Measurements from ENCODE around the gene PLAAT3. TPM values are rescaled to one million over a fixed set of nuclear protein-coding genes. Genes with fewer than 3 reads are reported as not detected.

The PLAAT3 gene
- polyA plus RNA-seq, 1 donor from 2014 or later, result not detected

DNA sequence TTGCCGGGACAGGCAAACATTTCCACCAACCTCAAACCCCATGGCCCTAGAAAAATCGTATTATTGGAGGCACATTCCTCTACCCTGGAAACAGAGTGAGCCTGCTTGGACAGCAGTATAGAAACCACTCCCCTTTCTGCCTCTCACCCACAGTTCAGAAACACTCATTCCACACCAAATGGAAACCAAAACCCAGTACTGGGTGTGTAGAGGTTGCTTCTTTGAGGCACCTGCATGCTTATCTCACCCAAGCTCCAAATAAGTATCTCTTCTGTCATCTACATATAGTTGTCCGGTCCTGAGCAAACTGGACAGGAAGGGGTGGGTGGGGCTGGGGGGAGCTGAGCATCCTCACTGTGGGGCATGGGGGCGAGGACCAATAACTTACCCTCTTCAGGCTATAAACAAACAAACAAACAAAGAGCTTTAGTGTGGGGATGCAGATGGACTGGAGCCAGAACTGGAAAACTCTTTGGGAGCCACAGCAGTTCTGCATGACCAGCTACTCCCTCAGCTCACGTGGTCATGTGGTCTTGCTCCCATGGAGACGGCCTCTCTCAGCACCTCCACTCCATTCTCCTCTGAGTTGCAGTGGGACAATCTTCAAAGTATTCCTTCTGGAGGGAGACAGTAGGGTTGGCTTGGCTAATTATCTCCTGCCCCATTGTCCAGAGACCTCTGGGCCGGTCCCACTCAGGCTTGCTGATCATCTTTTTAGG is 50.0 kb downstream of the PLAAT3 start:
- no peak overlapping the region for H3K4me3 ChIP-seq (ENCODE audit: low read length)
- no peaks in the 10 kb centered on the region for H3K27me3 ChIP-seq (ENCODE audit: insufficient read depth, low read depth, low read length)
- no peak overlapping the region for H3K9ac ChIP-seq (ENCODE audit: low read length)
- no peaks in the 10 kb centered on the region for H3K9me2 ChIP-seq (ENCODE audit: insufficient read depth, low read length)
- no peaks in the 10 kb centered on the region for H3K9me3 ChIP-seq (ENCODE audit: low read length)
- H3K79me2 ChIP-seq (replicated peaks; ENCODE audit: insufficient read depth, low read length), result no peaks in the 10 kb centered on the region
- no peak overlapping the region for H3K4me2 ChIP-seq (ENCODE audit: low read length)
- no peaks in the 10 kb centered on the region for H3K36me3 ChIP-seq (ENCODE audit: insufficient read depth, low read length)
- no peak overlapping the region for H3K27ac ChIP-seq (ENCODE audit: low read length)
- no peak for TF ChIP-seq CTCF (IDR thresholded peaks at IDR 0.05; ENCODE audit: poor library complexity, severe bottlenecking)
- TF ChIP-seq, protein P1, sequence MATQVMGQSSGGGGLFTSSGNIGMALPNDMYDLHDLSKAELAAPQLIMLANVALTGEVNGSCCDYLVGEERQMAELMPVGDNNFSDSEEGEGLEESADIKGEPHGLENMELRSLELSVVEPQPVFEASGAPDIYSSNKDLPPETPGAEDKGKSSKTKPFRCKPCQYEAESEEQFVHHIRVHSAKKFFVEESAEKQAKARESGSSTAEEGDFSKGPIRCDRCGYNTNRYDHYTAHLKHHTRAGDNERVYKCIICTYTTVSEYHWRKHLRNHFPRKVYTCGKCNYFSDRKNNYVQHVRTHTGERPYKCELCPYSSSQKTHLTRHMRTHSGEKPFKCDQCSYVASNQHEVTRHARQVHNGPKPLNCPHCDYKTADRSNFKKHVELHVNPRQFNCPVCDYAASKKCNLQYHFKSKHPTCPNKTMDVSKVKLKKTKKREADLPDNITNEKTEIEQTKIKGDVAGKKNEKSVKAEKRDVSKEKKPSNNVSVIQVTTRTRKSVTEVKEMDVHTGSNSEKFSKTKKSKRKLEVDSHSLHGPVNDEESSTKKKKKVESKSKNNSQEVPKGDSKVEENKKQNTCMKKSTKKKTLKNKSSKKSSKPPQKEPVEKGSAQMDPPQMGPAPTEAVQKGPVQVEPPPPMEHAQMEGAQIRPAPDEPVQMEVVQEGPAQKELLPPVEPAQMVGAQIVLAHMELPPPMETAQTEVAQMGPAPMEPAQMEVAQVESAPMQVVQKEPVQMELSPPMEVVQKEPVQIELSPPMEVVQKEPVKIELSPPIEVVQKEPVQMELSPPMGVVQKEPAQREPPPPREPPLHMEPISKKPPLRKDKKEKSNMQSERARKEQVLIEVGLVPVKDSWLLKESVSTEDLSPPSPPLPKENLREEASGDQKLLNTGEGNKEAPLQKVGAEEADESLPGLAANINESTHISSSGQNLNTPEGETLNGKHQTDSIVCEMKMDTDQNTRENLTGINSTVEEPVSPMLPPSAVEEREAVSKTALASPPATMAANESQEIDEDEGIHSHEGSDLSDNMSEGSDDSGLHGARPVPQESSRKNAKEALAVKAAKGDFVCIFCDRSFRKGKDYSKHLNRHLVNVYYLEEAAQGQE (IDR thresholded peaks at IDR 0.05; ENCODE audit: borderline replicate concordance), result no peak
- no peak for TF ChIP-seq TAF1 (IDR thresholded peaks at IDR 0.05; ENCODE audit: low read depth)
- no peak for TF ChIP-seq EZH2 (IDR thresholded peaks at IDR 0.05; ENCODE audit: borderline replicate concordance, insufficient read depth, low read length, poor library complexity, severe bottlenecking)
- TF ChIP-seq SMC3 (conservative IDR thresholded peaks at IDR 0.05; ENCODE audit: poor library complexity), result no peak
- no peak for TF ChIP-seq RAD21 (conservative IDR thresholded peaks at IDR 0.05)
- no peak for TF ChIP-seq POLR2AphosphoS5 (IDR thresholded peaks at IDR 0.05)
- no peak for TF ChIP-seq EP300 (conservative IDR thresholded peaks at IDR 0.05; ENCODE audit: poor library complexity, severe bottlenecking)
- TF ChIP-seq MXI1 (conservative IDR thresholded peaks at IDR 0.05; ENCODE audit: poor library complexity, severe bottlenecking), result no peak
- no peaks in the 10 kb centered on the region for H3F3A ChIP-seq (ENCODE audit: insufficient read depth, low read length, poor library complexity, severe bottlenecking)
- no peaks in the 10 kb centered on the region for H4K20me1 ChIP-seq (ENCODE audit: insufficient read depth)
- no peak overlapping the region for H2AFZ ChIP-seq (ENCODE audit: low read depth, low read length)

DNA sequence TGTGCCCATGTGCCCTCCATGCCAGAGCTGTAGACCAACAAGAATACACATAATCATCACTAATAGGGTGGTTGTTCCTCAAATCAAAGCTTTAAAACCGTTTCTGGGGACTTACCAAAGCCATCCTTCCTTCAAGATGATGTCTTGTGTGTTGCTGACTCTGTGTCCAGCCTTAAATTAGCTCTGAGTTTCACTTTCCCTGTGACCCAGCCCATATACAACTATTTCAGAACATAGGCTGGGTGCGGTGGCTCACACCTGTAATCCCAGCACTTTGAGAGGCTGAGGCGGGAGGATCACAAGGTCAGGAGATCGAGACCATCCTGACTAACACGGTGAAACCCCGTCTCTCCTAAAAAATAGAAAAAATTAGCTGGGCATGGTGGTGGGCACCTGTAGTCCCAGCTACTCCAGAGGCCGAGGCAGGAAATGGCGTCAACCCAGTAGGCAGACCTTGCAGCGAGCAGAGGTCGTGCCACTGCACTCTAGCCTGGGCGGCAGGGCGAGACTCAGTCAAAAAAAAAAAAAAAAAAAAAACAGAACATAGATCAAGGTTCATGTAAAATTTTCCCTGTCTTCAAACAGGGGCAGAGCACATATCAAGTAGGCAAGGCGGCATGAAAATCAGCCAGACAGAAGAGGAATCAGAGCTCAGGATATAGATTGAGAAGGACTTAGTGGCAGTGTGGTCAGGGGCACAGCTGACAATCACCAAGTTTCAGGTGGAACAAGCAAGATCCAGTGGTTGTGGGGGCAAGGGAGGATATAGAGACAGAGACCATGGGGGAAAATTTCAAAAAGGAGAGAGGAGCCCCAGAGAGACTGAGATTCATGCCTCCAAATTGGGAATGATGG is 50.8 kb downstream of the PLAAT3 start, which contains the start of gene PLAAT2:
PLAAT2 (minus strand) TSS at position 179 of the 855 bp plus-strand sequence; CDS start at position 124, 55 bp downstream.
- Histone ChIP-seq H3F3A (ENCODE audit: insufficient read depth, low read length, poor library complexity, severe bottlenecking) (no peaks in the 10 kb centered on the region), H3K9me3 (ENCODE audit: low read length) (no peaks in the 10 kb centered on the region), H3K9ac (ENCODE audit: low read length) (no peak within 1 kb of the TSS), H3K27me3 (ENCODE audit: insufficient read depth, low read depth, low read length) (no peaks in the 10 kb centered on the region), H2AFZ (ENCODE audit: low read depth, low read length) (no peak within 1 kb of the TSS), H3K79me2 (replicated peaks; ENCODE audit: insufficient read depth, low read length) (no peaks in the 10 kb centered on the region), H3K4me2 (ENCODE audit: low read length) (no peak within 1 kb of the TSS), H3K9me2 (ENCODE audit: insufficient read depth, low read length) (no peaks in the 10 kb centered on the region), H3K27ac (ENCODE audit: low read length) (no peak within 1 kb of the TSS), H3K36me3 (ENCODE audit: insufficient read depth, low read length) (no peaks in the 10 kb centered on the region), H3K4me3 (ENCODE audit: low read length) (no peak within 1 kb of the TSS), H4K20me1 (ENCODE audit: insufficient read depth) (no peaks in the 10 kb centered on the region)
- TF ChIP-seq, protein P1 (IDR thresholded peaks at IDR 0.05; ENCODE audit: borderline replicate concordance), result no peak
- no peak for TF ChIP-seq MXI1 (conservative IDR thresholded peaks at IDR 0.05; ENCODE audit: poor library complexity, severe bottlenecking)
- TF ChIP-seq EP300 (conservative IDR thresholded peaks at IDR 0.05; ENCODE audit: poor library complexity, severe bottlenecking), result no peak
- TF ChIP-seq POLR2AphosphoS5 (IDR thresholded peaks at IDR 0.05), result no peak
- TF ChIP-seq RAD21 (conservative IDR thresholded peaks at IDR 0.05), result no peak
- TF ChIP-seq EZH2 (IDR thresholded peaks at IDR 0.05; ENCODE audit: borderline replicate concordance, insufficient read depth, low read length, poor library complexity, severe bottlenecking), result no peak
- no peak for TF ChIP-seq TAF1 (IDR thresholded peaks at IDR 0.05; ENCODE audit: low read depth)
- no peak for TF ChIP-seq SMC3 (conservative IDR thresholded peaks at IDR 0.05; ENCODE audit: poor library complexity)
- TF ChIP-seq CTCF (IDR thresholded peaks at IDR 0.05; ENCODE audit: poor library complexity, severe bottlenecking), result no peak

All from neural cell (in vitro differentiated cells).